Uterus (tissue), 2 donors: Measurements from ENCODE around the gene PTTG1.
A peak's percentile ranks its signal among the peaks of the same experiment; 100 is the strongest.

Experiments
- POLR2A ChIP-seq, 2 donors: fragments of 450-650 bp; IDR thresholded peaks; one replicate each; pipeline ENCODE4 v1.6.1; 2016; ENCODE audit warnings: antibody characterized with exemption in 2 of 2, mild to moderate bottlenecking in 1 of 2, moderate library complexity in 1 of 2
- TF ChIP-seq, protein P1 (sequence below), 4 experiments: fragments of 200-600 bp in 2 of 4; fragments of 450-650 bp in 2 of 4; sonication (generic) in 2 of 4; IDR thresholded peaks; one replicate each; pipeline ENCODE4 v1.5.1; 2016 to 2019; ENCODE audit warnings: antibody characterized with exemption in 4 of 4, mild to moderate bottlenecking in 2 of 4, moderate library complexity in 1 of 4

DNA sequence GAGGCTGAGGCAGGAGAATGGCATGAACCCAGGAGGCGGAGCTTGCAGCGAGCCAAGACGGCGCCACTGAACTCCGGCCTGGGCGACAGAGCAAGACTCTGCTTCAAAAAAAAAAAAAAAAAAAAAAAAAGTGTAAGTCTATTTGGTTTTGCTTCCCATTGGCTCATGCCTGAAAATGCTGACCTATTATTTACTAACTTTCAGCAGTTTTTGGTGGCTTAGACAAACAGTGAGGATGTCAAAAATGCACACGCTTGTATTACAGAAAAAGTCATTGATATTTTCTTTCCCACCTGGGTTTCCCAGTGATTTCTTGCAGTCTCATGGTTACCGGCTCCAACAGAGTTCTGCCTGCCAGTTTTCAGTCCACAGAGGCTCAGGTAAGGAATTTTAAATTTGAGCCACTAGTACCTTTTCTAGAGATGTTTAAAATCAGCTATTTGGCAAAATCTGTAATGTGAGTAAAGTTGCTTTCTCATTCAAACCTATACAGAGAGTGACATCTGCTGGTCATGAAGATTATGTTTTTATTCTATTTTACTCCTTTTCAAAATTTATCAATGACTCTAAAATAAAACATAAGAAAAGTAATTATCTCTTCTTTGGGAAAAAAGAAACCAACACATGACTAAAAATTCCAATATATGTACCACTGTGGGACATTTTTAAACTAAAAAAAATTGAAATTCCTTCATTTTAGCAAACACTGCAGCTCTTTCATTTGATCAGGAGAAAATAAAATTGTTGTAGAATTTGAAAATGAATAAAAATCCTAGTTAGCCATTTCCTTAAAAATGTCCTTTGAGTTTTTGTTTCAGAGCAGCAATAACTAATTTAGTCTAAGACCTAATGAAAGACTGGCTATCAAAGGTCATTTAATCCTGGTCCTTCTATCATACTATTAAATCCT, 30.6 kb upstream of the PTTG1 start:
- TF ChIP-seq, protein P1, sequence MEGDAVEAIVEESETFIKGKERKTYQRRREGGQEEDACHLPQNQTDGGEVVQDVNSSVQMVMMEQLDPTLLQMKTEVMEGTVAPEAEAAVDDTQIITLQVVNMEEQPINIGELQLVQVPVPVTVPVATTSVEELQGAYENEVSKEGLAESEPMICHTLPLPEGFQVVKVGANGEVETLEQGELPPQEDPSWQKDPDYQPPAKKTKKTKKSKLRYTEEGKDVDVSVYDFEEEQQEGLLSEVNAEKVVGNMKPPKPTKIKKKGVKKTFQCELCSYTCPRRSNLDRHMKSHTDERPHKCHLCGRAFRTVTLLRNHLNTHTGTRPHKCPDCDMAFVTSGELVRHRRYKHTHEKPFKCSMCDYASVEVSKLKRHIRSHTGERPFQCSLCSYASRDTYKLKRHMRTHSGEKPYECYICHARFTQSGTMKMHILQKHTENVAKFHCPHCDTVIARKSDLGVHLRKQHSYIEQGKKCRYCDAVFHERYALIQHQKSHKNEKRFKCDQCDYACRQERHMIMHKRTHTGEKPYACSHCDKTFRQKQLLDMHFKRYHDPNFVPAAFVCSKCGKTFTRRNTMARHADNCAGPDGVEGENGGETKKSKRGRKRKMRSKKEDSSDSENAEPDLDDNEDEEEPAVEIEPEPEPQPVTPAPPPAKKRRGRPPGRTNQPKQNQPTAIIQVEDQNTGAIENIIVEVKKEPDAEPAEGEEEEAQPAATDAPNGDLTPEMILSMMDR (IDR thresholded peaks at IDR 0.05): peak in 3 of 4 experiments; percentile 33 to 40 (median 36)
- TF ChIP-seq POLR2A (IDR thresholded peaks at IDR 0.05): no peak
